ENCODE data around the gene MTPN.

The MTPN gene, protein sequence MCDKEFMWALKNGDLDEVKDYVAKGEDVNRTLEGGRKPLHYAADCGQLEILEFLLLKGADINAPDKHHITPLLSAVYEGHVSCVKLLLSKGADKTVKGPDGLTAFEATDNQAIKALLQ

DNA sequence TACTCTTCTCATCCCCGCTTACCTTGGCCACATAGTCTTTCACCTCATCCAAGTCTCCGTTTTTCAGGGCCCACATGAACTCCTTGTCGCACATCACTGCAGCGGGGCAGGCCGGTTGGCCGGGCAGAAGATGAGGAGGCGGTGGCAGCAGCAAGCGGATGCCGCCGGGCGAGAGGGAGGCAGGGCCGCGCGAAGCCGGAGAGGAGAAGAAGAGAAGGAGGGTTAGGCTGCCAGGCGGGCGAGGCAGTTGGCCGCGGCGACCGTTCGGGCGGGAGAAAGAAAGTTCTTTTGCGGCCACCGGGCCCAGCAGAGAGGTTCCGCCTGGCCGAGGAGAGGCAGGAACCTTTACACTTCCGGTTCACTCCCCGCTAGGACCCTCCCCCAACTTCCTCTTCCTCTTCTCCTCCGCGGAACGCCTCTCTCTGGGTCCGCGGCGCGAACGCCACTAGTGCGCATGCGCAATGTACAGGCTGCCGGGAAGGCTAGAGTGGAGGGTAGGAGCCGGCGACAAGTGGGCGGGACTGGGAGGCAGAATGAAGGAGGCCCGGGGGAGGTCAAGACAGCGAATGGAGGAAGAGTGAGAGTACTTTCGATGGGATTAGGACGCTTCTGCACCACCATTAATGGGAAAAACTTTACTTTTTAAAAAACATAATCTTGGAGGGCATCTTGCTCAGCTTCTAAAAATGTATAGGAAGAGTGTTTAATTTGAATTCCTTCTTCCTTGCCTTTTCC is at the start of gene MTPN:
Gene MTPN (minus strand): TSS at position 353 of the 735 bp plus-strand sequence. CDS start 259 bp downstream, at position 94.
- peak; percentile 96 to 97 for DNase-seq
- Mint-ChIP-seq H3K9me3 (peaks cover 0 to 4% of the 10 kb centered on the region in 2 donors), H3K27me3 (no peaks in the 10 kb centered on the region), H3K27ac (peak within 1 kb of the TSS; percentile 93 to 95), H3K4me3 (peak within 1 kb of the TSS; percentile 98 to 99), H3K4me1 (peaks cover 67% of the 10 kb centered on the region)
- ATAC-seq, result peak; percentile 89

DNA sequence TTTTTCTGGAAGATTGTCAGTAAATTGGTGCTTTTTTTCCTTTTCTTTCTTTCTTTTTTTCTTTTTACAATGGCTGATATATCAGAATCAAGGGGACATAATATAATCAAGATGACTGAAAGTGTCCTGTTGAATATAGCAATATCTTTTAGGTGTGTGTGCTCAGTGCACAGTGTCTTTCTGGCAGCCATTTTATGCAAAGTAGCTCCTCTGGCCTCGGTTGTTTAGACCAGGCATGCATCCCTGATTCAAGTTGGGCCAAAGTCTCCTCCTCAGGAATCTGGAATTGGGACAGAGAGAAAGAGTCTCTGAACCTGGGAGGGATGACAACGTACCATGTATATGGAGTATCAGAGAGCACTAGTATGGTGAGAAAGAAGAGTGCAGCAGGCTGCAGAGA is 49.0 kb upstream of the MTPN start:
- H3K9me3 Mint-ChIP-seq, result peaks cover 0 to 6% of the 10 kb centered on the region in 2 donors
- no peaks in the 10 kb centered on the region for H3K27me3 Mint-ChIP-seq
- H3K4me3 Mint-ChIP-seq, result no peak overlapping the region
- DNase-seq (no peak), ATAC-seq (no peak)
- no peak overlapping the region for H3K27ac Mint-ChIP-seq
- peaks cover 25% of the 10 kb centered on the region for H3K4me1 Mint-ChIP-seq

DNA sequence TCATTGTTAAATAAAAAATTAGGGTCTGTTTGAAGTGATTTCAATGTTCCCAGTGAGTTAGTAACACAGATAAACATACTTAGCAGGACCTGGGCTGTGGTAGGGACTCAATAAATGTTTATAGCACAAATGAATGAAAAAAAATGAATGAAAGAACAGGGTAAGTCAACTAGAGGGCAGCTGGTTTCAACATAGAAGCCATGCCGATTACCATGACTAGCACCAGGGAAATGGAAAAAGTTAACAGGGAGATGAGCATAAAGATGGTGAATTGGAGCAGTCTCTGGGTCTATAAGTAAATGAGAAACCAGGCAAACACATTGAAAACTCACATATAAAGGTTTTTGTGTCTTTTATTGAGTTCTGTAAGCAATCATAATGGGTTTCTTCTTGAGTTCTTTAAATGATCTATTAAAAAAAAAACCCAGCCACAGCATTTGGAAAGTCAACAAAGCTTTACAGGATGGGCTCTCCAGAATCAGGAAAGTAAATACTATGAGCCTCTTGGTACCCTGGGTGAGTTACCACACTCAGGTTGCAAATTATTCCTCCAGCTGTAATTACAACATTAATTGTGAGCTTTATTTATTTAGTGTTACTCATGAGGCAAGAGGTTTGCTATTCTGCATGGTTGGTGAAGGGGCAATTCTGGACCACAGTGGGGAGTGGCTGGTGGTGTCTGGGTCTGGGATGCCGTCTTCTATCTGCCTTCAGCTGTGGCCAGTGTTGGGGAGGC is 46.1 kb upstream of the MTPN start:
- no peaks in the 10 kb centered on the region for H3K27me3 Mint-ChIP-seq
- DNase-seq, result no peak
- ATAC-seq, result no peak
- H3K4me3 Mint-ChIP-seq, result no peak overlapping the region
- H3K4me1 Mint-ChIP-seq, result peaks cover 15% of the 10 kb centered on the region
- no peak overlapping the region for H3K27ac Mint-ChIP-seq
- peaks cover 0 to 2% of the 10 kb centered on the region in 2 donors for H3K9me3 Mint-ChIP-seq

DNA sequence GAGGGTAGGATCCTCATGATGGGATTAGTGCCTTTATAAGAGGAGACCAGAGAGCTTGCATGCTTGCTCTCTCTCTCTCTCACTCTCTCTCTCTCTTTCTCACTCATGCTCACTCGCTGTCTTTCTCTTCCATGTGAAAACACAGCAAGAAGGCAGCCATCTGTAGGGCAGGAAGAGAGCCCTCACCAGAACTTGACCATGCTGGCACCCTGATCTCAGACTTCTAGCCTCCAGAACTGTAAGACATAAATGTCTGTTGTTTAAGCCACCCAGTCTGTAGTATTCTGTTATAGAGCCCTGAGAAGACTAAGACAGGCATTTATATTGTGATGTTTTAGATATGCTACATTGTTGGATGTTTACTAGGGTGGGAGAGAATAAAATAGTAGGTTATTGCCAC is 43.4 kb upstream of the MTPN start:
- no peak for DNase-seq
- Mint-ChIP-seq H3K27me3 (no peaks in the 10 kb centered on the region), H3K4me1 (peaks cover 26% of the 10 kb centered on the region), H3K4me3 (no peak overlapping the region), H3K9me3 (no peaks in the 10 kb centered on the region), H3K27ac (peak overlapping the region in 1 of 2 donors; percentile 90)
- ATAC-seq, result no peak

DNA sequence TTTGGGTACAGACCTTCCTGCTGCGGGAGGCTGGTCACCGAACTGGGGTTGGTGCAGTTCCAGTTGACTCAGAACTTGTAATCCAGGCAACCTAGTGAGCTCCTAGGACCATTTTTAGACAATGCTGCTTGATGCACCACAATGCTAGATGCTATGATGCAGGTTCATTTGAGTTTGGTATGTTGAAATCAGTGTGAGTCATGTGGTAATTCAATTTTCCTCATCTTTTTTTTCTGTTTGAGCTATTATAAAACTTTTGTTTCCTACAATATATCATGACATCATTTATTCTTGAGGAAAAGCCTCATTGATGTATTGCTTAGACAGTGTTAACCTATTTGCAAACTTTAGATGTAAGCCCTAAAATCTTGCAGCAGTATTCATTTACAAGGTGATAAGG is 40.9 kb upstream of the MTPN start:
- ATAC-seq (peak; percentile 31), DNase-seq (no peak)
- Mint-ChIP-seq H3K27me3 (peaks cover 9% of the 10 kb centered on the region), H3K4me3 (no peak overlapping the region), H3K9me3 (no peaks in the 10 kb centered on the region), H3K27ac (no peak overlapping the region), H3K4me1 (peaks cover 26% of the 10 kb centered on the region)

DNA sequence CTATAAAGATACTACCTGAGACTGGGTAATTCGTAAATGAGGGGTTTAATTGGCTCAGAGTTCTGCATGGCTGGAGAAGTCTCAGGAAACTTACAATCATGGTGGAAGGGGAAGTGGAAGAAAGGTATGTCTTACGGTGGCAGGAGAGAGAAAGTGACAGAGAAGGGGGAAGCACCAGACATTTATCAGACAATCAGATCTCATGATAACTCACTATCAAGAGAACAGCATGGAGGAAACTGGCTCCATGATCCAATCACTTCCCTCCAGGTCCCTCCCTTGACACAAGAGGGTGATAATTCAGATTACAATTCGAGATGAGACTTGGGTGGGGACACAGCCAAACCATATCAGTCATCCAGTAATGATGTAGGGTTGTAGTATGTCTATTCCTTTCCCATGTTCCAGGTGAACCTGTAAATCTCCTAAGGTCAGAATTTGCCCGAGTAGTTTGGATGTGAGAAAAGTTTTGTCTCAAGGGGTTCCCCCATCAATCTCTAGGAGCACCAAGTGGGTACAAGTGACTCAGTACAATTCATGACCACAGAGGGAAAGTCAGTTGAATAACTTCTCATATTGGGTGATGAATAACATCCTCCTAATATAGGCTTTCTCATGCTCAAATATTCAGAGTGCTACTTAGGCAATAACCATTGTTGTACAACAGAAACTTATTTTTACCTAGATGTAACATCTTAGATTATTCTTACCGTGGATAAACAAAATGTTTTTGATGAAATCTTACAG is 39.7 kb upstream of the MTPN start:
- DNase-seq, result peak in 1 of 2 donors; percentile 25
- peak overlapping the region in 1 of 2 donors; percentile 34 for H3K4me3 Mint-ChIP-seq
- no peaks in the 10 kb centered on the region for H3K9me3 Mint-ChIP-seq
- peak; percentile 98 for ATAC-seq
- H3K27ac Mint-ChIP-seq, result no peak overlapping the region
- peaks cover 18% of the 10 kb centered on the region for H3K27me3 Mint-ChIP-seq
- peaks cover 32% of the 10 kb centered on the region for H3K4me1 Mint-ChIP-seq

DNA sequence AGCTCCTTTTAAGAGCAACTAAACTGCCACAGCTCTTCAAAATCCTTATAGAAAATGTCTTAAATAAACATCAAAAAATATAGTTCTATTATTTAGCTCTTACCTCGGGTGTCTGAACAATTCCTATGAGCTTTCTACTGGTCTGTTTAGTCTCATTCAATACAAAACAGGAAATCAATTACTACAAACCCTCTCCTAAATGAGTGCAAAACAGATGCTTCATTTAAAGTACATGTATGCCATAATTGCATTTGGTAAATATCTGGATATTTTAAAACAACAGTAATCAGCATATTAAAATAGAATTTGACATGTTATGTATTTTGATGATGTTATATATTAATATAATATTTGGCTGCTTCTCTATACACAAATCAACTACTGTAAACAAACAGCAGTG is 38.5 kb upstream of the MTPN start:
- no peak for DNase-seq
- ATAC-seq, result no peak
- H3K9me3 Mint-ChIP-seq, result no peaks in the 10 kb centered on the region
- no peak overlapping the region for H3K27ac Mint-ChIP-seq
- H3K4me1 Mint-ChIP-seq, result peaks cover 32% of the 10 kb centered on the region
- peaks cover 18% of the 10 kb centered on the region for H3K27me3 Mint-ChIP-seq
- H3K4me3 Mint-ChIP-seq, result no peak overlapping the region

DNA sequence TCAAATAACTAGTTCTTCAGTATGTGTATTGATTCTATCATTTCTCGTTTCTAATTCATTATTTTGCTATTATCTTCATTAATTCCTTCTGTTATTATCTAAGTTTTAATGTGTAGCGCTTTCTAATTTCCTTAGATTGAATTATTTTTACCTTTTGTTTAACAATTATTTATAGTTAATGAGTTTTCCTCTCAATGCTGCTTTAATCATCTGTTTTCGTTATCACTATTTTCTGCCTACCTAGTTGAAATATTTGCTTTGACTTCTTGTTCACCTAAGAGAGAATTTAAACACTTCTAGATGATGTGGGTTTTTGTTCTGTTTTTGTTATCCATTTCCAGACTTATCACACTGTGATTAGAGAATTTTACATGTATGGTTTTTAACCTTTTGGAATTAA is 37.5 kb upstream of the MTPN start:
- ATAC-seq (no peak), DNase-seq (no peak)
- no peaks in the 10 kb centered on the region for H3K9me3 Mint-ChIP-seq
- peaks cover 18% of the 10 kb centered on the region for H3K27me3 Mint-ChIP-seq
- no peak overlapping the region for H3K27ac Mint-ChIP-seq
- peaks cover 32% of the 10 kb centered on the region for H3K4me1 Mint-ChIP-seq
- H3K4me3 Mint-ChIP-seq, result no peak overlapping the region

DNA sequence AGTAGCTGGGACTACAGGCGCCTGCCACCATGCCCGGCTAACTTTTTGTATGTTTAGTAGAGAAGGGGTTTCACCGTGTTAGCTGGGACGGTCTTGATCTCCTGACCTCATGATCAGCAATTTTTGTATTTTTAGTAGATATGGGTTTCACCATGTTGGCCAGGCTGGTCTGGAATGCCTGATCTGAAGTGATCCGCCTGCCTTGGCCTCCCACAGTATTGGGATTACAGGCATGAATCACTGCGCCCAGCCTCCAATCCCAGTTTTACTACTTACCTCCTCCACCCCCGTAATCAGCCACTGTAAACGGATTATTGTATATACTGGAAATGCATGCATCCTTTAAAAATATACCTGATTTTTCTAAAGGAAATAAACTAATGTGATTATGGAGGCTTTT is 35.1 kb upstream of the MTPN start:
- peaks cover 18% of the 10 kb centered on the region for H3K27me3 Mint-ChIP-seq
- DNase-seq (no peak), ATAC-seq (no peak)
- H3K9me3 Mint-ChIP-seq, result no peaks in the 10 kb centered on the region
- no peak overlapping the region for H3K4me3 Mint-ChIP-seq
- H3K4me1 Mint-ChIP-seq, result peaks cover 20% of the 10 kb centered on the region
- H3K27ac Mint-ChIP-seq, result no peak overlapping the region

DNA sequence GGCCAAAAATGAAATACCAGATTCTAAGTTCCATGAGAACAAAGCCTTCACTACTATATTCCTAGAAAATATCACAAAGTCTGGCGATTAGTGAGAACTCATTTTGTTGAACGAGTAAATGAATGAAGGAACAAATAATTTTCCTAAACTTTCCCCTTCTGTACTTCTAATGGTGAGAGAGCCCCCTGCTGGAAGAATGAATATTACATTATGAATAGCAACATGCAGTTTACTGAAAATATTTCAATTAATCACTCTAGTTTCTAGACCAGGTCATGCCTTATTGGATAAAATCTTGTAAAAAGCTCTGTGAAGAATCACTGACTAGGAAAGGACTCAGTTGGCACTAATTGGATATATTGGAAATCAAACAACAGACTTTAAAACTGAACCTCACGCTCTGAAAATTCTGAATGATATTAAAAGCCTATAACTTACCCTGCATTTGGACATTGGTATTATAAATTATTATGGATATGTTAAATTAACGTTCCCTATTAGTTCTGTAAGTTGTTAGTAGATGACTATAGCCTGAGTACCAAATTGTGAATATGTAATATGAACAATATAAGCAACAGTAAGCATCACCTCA is 32.4 kb upstream of the MTPN start:
- Mint-ChIP-seq H3K4me1 (peaks cover 7% of the 10 kb centered on the region), H3K27me3 (peaks cover 12% of the 10 kb centered on the region), H3K4me3 (no peak overlapping the region), H3K27ac (no peak overlapping the region), H3K9me3 (peaks cover 0 to 6% of the 10 kb centered on the region in 2 donors)
- no peak for ATAC-seq
- DNase-seq, result no peak

DNA sequence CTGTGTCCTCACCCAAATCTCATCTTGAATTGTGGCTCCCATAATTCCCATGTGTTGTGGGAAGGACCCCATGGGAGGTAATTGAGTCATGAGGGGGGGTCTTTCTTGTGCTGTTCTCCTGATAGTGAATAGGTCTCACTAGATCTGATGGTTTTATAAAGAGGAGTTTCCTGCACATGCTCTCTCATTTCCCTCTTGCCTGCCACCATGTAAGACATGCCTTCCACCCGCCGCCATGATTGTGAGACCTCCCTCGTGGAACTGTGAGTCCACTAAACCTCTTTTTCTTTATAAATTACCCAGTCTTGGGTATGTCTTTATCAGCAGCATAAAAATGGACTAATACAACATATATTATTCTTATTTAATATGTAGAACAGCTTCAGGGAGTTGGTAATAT is 29.0 kb upstream of the MTPN start:
- ATAC-seq, result no peak
- Mint-ChIP-seq H3K9me3 (peaks cover 0 to 6% of the 10 kb centered on the region in 2 donors), H3K27ac (no peak overlapping the region), H3K27me3 (no peaks in the 10 kb centered on the region), H3K4me1 (no peaks in the 10 kb centered on the region), H3K4me3 (no peak overlapping the region)
- DNase-seq, result no peak

DNA sequence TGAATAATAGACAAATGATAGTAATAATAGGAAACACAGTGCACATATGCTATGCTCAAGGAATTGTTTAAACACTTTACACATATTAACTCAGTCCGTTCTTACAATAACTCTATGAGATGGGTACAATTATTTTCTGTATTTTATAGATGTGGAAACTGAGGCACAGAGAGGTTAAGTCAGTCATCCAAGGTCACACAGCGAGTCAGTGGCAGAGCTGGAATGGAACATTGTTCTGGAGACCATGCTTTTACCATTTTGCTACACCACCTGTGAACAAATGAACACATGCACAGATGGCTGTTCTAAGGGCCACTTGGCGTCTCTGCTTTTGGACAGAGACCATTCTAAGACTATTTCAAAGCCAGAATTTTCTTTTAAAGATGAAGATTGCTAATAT is 26.9 kb upstream of the MTPN start:
- no peak overlapping the region for H3K27ac Mint-ChIP-seq
- no peaks in the 10 kb centered on the region for H3K27me3 Mint-ChIP-seq
- no peak overlapping the region for H3K4me3 Mint-ChIP-seq
- no peak for ATAC-seq
- no peaks in the 10 kb centered on the region for H3K4me1 Mint-ChIP-seq
- H3K9me3 Mint-ChIP-seq, result peaks cover 0 to 11% of the 10 kb centered on the region in 2 donors
- DNase-seq, result no peak

DNA sequence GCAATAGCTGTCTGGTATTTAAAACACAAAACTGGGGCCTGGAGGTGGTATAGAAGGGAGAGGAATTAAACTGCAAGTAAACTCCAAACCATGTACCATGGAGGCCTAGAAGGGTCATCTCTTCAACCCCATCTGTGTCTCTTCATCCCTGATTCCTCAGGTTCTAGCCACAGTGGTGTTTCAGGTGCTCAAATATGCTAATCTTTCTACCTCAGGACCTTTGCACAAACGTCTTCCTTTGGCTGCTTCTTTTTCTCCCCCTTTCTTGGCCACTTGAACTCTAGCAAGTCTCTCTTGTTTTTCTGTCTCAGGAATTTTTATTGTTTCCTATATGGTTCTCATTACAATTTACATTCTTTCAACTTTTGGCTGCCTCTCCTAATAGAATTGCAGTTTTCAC is 25.6 kb upstream of the MTPN start:
- no peaks in the 10 kb centered on the region for H3K4me1 Mint-ChIP-seq
- ATAC-seq (no peak), DNase-seq (no peak)
- H3K9me3 Mint-ChIP-seq, result peaks cover 0 to 11% of the 10 kb centered on the region in 2 donors
- H3K4me3 Mint-ChIP-seq, result no peak overlapping the region
- H3K27me3 Mint-ChIP-seq, result no peaks in the 10 kb centered on the region
- H3K27ac Mint-ChIP-seq, result no peak overlapping the region

DNA sequence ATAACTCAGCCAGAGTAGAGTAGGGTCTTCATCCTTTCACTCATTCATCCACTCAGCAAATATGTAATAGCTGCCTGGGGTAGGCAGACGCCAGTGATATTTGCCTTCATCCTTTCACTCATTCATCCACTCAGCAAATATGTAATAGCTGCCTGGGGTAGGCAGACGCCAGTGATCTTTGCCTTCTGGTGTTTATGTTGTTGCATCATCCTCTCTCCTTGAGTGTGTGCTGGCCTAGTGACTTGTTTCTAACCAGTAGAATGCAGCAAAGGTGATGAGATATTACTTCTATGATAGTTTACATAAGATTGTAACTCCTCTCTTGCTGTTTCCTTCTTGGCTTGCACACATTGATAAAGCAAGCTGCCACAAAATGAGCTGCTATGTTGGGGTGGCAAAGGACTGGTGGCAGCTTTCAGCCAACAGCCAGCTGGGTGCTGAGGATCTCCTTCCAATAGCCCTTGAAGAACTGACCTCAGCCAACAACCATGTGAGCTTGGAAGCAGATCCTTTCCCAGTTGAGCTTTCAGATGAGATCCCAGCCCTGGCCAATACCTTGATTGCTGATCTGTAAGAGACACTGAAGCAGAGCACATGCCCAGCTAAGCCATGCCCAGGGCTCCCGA is 23.2 kb upstream of the MTPN start:
- Mint-ChIP-seq H3K27me3 (no peaks in the 10 kb centered on the region), H3K9me3 (peaks cover 0 to 5% of the 10 kb centered on the region in 2 donors), H3K27ac (no peak overlapping the region), H3K4me3 (no peak overlapping the region), H3K4me1 (no peaks in the 10 kb centered on the region)
- ATAC-seq (no peak), DNase-seq (no peak)

DNA sequence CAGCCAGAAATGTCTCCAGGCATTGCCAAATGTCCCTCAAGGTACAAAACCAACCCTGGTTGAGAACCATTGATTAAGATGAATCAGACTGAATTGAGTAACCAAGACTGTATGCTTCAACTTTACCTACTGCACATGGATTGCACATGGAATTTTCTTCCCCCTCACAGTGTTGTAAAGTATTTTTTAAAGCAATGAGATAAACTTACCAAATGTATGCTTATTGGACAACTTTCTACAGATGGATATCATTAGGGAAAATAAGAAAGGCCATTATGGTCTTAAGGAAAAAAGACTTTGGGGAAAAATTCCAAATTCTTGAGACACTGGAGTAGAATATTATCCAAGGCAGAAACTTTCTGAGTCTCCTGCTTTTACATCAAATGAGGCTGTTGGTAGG is 20.9 kb upstream of the MTPN start:
- H3K27me3 Mint-ChIP-seq, result no peaks in the 10 kb centered on the region
- no peak overlapping the region for H3K27ac Mint-ChIP-seq
- H3K4me1 Mint-ChIP-seq, result peaks cover 11% of the 10 kb centered on the region
- DNase-seq, result no peak
- peaks cover 0 to 5% of the 10 kb centered on the region in 2 donors for H3K9me3 Mint-ChIP-seq
- ATAC-seq, result no peak
- H3K4me3 Mint-ChIP-seq, result no peak overlapping the region

Data from stimulated activated naive CD8-positive, alpha-beta T cell treated with anti-CD3 and anti-CD28 coated beads, Interleukin-15, amount 100 ng/mL, for 72 hours (primary cell).